ENCODE data around the gene FHAD1.

FHAD1 gene

DNA sequence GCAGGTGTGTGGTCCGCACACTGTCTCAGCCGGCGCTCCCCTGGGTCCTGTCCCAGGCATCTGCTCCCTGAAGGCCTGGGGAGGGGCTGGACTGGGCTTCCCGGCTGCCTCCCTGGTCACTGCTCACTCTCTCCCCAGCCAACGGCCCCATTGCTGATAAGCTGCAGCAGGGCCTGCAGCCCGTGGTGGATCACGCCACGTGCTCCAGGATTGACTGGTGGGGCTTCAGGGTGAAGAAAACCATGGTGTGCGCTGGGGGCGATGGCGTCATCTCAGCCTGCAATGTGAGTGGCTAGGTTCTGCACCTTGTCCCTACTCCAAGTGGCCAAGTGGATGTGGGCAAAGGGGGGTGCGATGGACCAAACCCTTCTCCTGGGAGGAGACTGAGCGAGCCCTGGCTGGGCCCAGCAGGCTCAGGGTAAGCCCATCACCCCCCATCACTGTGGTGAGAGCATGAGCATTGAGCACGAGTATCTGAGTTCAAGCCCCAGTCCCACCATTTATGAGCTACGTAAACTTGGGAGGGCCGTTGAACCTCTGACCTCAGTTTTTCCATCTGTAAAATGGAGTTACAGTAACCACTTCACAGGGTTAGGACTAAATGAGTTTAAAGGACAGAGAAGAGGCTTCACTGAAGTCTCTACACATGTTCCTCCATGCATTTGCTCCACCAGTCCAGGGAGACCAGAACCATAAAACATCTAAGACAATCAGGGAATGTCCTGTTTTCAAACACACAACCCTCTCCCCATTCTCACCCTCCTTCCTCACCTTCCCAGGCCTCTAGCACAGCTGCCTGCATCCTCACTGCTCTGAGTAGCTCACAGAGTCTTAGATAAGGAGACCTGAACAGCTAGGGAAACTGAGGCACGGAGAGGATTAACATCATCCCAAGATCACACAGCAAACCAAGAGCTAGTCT, 197.7 kb downstream of the FHAD1 start:
- no peak for DNase-seq

DNA sequence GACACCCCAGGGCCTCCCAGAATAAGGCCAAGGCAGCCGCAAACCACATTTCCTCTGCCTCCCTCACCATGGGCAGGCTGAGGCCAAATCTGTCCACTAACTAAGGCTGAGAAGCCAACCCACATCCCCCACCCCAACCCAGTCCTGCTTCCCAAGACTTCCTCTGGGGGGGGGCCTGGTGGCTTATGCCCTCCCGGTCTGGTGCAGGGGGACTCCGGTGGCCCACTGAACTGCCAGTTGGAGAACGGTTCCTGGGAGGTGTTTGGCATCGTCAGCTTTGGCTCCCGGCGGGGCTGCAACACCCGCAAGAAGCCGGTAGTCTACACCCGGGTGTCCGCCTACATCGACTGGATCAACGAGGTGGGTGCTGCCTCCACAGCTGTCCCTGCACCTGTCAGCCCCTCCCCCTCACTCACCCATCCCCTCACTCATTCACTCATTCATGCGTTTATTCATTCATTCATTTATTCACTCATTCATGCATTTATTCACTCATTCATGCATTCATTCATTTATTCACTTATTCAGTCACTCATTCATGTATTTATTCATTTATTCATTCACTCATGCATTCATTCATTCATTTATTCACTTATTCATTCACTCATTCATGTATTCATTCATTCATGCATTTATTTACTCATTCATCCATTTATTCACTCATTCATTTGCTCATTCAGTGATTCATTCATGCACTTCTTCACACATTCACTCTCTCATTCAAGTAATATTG, 198.5 kb downstream of the FHAD1 start:
- no peak for DNase-seq

DNA sequence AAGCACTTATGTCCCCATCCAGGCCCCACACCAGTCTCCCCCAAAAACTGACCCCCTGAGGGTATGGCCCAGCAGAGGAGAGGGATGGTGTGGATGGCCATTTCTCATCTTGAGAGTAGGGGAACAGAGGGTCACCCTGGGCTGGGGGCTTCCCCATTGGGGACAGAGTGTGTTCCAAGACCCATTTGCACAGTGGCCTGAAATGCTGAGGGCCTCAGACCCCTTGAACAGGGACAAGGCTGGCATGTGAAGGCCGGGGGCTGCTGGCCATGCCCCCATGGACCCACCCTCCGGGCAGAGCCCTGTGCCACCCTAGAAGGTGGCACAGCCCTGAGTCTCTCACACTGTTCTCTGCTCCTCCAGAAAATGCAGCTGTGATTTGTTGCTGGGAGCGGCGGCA, 199.2 kb downstream of the FHAD1 start:
- DNase-seq = no peak

Measured in stimulated activated naive CD4-positive, alpha-beta T cell treated with Interleukin-2 at 50 U/mL for 16 hours (primary cell).